Activated naive CD8-positive, alpha-beta T cell treated with anti-CD3 and anti-CD28 coated beads, Interleukin-2, amount 50 U/mL, for 24 hours (primary cell): ENCODE data around the gene ARSB.

Experiments
- ATAC-seq: fragments of 150-1000 bp; cut with Tn5 transposase; one replicate; pipeline ENCODE4 v1.10.0; 2021
- DNase-seq: peaks from one replicate; pipeline ENCODE4 v3.0.0; 2021
- H3K27ac Mint-ChIP-seq: one replicate; pipeline ENCODE4 v1.8.0; 2021; ENCODE audit warnings: mild to moderate bottlenecking, mixed read lengths
- H3K27me3 Mint-ChIP-seq: one replicate; pipeline ENCODE4 v1.8.0; 2021; ENCODE audit warnings: mixed read lengths
- H3K36me3 Mint-ChIP-seq: one replicate; pipeline ENCODE4 v1.8.0; 2021; ENCODE audit warnings: low read depth, mixed read lengths
- H3K4me1 Mint-ChIP-seq: one replicate; pipeline ENCODE4 v1.8.0; 2021; ENCODE audit warnings: mixed read lengths
- H3K4me3 Mint-ChIP-seq: one replicate; pipeline ENCODE4 v1.8.0; 2021; ENCODE audit warnings: mild to moderate bottlenecking, moderate library complexity, mixed read lengths
- H3K9me3 Mint-ChIP-seq: one replicate; pipeline ENCODE4 v1.8.0; 2021; ENCODE audit warnings: mixed read lengths

ARSB gene

DNA sequence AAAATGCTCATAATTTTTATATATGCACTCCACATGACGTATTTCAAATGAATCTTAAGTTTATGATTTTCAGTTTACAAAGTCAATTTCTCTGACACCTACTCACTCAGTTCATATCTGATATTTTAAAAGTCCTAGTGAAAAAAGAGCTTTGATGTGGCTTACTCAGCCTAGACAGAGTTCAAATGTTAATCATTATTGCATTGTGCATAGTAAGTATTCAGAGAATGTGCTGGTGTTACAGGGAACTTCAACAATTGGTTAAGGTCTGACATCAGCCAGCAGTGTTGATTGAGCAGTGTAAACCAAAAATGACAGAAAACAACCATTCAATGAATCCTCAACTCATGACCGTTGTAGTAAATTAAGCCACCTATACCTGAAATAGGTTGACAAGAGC is 189.4 kb downstream of the ARSB start:
- Mint-ChIP-seq H3K36me3 (peaks cover 2% of the 10 kb centered on the region), H3K9me3 (peaks cover 3% of the 10 kb centered on the region), H3K4me1 (peaks cover 13% of the 10 kb centered on the region), H3K27ac (no peak overlapping the region), H3K27me3 (no peaks in the 10 kb centered on the region), H3K4me3 (no peak overlapping the region)
- DNase-seq: no peak
- ATAC-seq: peak; percentile 65

GRCh38 chr5:78794693-78795215 is 190.4 kb downstream of the ARSB start:
- no peak for DNase-seq
- no peak for ATAC-seq
- Mint-ChIP-seq H3K36me3 (no peaks in the 10 kb centered on the region), H3K4me1 (peaks cover 13% of the 10 kb centered on the region), H3K9me3 (no peaks in the 10 kb centered on the region), H3K27me3 (no peaks in the 10 kb centered on the region), H3K4me3 (no peak overlapping the region), H3K27ac (no peak overlapping the region)

GRCh38 chr5:78793907-78794662 is 191.0 kb downstream of the ARSB start:
- H3K9me3 Mint-ChIP-seq: no peaks in the 10 kb centered on the region
- no peak overlapping the region for H3K27ac Mint-ChIP-seq

DNA sequence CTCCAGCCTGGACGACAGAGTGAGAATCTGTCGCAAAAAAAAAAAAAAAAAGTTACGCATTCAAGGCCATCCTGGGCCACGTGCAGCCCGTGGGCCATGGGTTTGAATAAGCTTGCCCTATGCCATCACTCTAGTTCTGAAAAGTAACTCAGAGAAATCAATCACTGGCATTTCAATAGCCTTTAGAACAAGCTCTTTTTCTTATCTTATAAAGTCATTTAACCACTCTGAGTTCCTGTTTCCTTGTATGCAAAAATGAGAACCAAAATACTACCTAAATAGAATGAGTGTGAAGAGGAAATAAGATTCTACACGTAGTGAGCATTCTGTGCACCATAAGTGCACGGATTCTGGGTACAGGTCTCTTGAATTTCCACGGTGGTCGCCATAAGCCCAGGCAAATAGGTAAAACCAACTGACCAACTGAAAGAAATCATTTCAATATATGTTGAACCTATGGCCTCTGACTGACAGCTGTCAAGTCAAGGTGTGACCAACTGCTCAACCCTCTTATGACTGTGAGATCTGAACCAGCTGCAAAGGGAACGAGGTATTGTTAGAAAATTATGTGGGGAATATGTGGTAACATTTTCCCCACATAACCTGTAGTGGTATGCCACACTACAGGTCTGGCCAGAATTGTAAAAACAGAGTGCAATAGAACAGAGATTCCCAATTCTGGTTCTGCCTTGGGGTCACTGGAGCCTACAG is 192.6 kb downstream of the ARSB start:
- Mint-ChIP-seq H3K27me3 (no peaks in the 10 kb centered on the region), H3K27ac (no peak overlapping the region), H3K9me3 (no peaks in the 10 kb centered on the region), H3K4me3 (no peak overlapping the region), H3K36me3 (peaks cover 4% of the 10 kb centered on the region), H3K4me1 (peaks cover 13% of the 10 kb centered on the region)
- no peak for DNase-seq
- no peak for ATAC-seq

More at GRCh38 chr5:78793907-78794662, 191.0 kb downstream of the ARSB start:
- Mint-ChIP-seq H3K4me1 (peaks cover 13% of the 10 kb centered on the region), H3K27me3 (no peaks in the 10 kb centered on the region), H3K4me3 (no peak overlapping the region), H3K36me3 (no peaks in the 10 kb centered on the region)
- no peak for ATAC-seq
- no peak for DNase-seq

GRCh38 chr5:78791501-78792100 is 193.5 kb downstream of the ARSB start:
- Mint-ChIP-seq H3K9me3 (no peaks in the 10 kb centered on the region), H3K4me3 (no peak overlapping the region), H3K27ac (no peak overlapping the region), H3K36me3 (peaks cover 4% of the 10 kb centered on the region), H3K27me3 (no peaks in the 10 kb centered on the region), H3K4me1 (peaks cover 10% of the 10 kb centered on the region)
- ATAC-seq: no peak
- no peak for DNase-seq

- DNase-seq (no peak), ATAC-seq (no peak)
- peaks cover 4% of the 10 kb centered on the region for H3K4me1 Mint-ChIP-seq
- peaks cover 8% of the 10 kb centered on the region for H3K9me3 Mint-ChIP-seq
- H3K4me3 Mint-ChIP-seq: no peak overlapping the region
- H3K36me3 Mint-ChIP-seq: peaks cover 11% of the 10 kb centered on the region
- no peak overlapping the region for H3K27ac Mint-ChIP-seq
- no peaks in the 10 kb centered on the region for H3K27me3 Mint-ChIP-seq
Measured at GRCh38 chr5:78787783-78788182, 197.3 kb downstream of the ARSB start.

- H3K27me3 Mint-ChIP-seq: no peaks in the 10 kb centered on the region
- no peak overlapping the region for H3K4me3 Mint-ChIP-seq
- no peaks in the 10 kb centered on the region for H3K4me1 Mint-ChIP-seq
- no peak for ATAC-seq
- no peak overlapping the region for H3K27ac Mint-ChIP-seq
- no peak for DNase-seq
- H3K36me3 Mint-ChIP-seq: peaks cover 21% of the 10 kb centered on the region
- H3K9me3 Mint-ChIP-seq: peaks cover 8% of the 10 kb centered on the region
Measured at GRCh38 chr5:78785454-78785853, 199.7 kb downstream of the ARSB start.

- no peaks in the 10 kb centered on the region for H3K4me1 Mint-ChIP-seq
- no peak for ATAC-seq
- peaks cover 8% of the 10 kb centered on the region for H3K9me3 Mint-ChIP-seq
- no peak overlapping the region for H3K4me3 Mint-ChIP-seq
- DNase-seq: no peak
- H3K36me3 Mint-ChIP-seq: peaks cover 32% of the 10 kb centered on the region
- no peaks in the 10 kb centered on the region for H3K27me3 Mint-ChIP-seq
- H3K27ac Mint-ChIP-seq: no peak overlapping the region
Measured at GRCh38 chr5:78783434-78784130, 201.5 kb downstream of the ARSB start.

DNA sequence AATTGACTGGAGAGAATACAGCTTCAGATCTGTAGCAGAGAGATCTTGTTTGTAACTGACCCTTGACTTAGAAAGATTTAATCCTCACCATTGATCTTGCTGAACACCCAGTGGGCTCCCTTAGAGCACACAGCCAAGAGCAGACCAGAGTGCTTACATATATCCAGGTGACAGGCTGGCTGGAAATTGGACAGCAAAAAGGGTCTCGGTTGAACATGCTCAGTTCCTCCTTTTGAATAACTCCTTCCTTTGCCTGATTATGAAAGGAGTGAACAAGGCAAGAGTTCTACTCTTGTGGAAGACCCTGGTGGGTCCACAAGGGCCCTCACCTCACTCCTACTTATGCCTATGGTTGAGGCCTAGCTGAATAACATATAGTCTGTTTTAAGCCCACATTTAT is 202.4 kb downstream of the ARSB start:
- no peaks in the 10 kb centered on the region for H3K4me1 Mint-ChIP-seq
- no peak for DNase-seq
- peaks cover 31% of the 10 kb centered on the region for H3K36me3 Mint-ChIP-seq
- peaks cover 8% of the 10 kb centered on the region for H3K9me3 Mint-ChIP-seq
- no peak overlapping the region for H3K27ac Mint-ChIP-seq
- no peak for ATAC-seq
- H3K27me3 Mint-ChIP-seq: no peaks in the 10 kb centered on the region
- no peak overlapping the region for H3K4me3 Mint-ChIP-seq

DNA sequence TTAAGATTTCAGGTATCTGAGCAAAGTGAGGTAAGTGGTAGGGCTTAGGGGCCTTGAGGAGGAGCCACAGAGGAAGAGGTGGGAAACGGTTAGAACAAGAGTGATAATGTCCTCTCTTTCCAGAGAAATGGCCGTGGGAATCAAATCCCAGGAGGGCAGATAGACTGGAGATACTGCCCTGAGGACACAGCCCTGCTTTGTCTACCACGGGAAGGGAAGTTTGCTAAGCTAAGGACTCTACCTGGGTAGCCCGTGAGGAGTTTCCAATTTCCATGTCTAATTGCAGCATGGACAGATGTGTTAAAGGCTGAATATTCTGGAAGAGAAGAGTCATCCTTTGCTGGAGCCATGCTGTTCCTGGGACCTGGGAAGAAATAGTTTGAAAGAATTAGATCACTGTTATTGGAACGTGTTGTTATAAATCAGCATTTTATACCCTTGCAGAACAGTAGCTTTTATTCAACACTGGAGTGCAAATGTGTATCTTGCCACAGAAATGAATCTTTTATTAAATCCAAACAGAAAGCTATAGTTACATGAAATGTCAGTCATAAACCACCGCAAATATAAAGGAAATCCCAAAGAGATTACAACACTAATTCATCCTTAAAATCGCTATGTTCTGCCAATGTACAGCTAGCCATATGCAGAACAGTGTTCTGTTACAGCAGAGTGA is 203.4 kb downstream of the ARSB start:
- ATAC-seq: no peak
- H3K4me3 Mint-ChIP-seq: no peak overlapping the region
- H3K4me1 Mint-ChIP-seq: no peaks in the 10 kb centered on the region
- no peaks in the 10 kb centered on the region for H3K27me3 Mint-ChIP-seq
- H3K9me3 Mint-ChIP-seq: peaks cover 8% of the 10 kb centered on the region
- DNase-seq: no peak
- peaks cover 28% of the 10 kb centered on the region for H3K36me3 Mint-ChIP-seq
- H3K27ac Mint-ChIP-seq: no peak overlapping the region

DNA sequence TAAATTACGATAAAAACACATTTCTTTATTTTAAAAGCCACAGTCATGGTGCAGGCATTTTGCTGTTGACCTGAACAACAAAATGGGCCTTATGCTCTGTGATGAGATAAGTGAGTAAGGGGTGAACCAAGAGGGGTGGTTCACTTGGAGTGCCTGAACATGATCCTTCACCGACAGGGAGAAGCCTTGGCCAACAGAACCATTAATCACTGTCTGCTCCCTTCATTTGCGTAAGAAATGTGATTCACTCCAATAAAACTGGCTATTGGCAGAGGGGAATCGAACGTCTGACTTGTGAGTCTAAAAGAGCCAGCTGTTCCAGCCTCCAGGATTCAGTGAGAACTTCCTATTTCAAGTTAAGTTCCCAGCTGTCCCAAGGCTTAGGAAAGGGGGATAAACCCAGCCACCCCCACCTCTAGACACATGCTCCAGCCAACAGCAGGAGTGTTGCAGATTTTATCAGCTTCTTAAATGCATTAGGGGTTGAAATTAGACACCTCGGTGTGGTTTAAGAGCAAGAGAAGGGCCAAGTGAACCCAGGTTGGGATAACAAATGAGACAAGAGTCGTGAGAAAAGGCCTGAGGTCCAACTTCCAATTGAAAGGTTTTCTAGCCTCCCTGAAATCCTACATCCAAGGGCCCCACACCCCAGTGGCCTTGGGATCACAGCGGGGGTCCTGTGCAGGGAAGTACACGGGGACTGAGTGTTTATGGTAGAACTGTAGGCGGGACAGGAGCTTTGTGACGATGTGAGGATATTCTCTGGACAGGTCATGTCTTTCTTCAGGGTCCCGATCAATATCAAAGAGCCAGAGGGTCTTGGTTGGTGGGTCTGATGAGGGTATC is 205.1 kb downstream of the ARSB start:
- Mint-ChIP-seq H3K9me3 (no peaks in the 10 kb centered on the region), H3K27me3 (no peaks in the 10 kb centered on the region), H3K4me3 (no peak overlapping the region), H3K36me3 (peaks cover 23% of the 10 kb centered on the region), H3K4me1 (peaks cover 7% of the 10 kb centered on the region), H3K27ac (no peak overlapping the region)
- DNase-seq: no peak
- no peak for ATAC-seq

DNA sequence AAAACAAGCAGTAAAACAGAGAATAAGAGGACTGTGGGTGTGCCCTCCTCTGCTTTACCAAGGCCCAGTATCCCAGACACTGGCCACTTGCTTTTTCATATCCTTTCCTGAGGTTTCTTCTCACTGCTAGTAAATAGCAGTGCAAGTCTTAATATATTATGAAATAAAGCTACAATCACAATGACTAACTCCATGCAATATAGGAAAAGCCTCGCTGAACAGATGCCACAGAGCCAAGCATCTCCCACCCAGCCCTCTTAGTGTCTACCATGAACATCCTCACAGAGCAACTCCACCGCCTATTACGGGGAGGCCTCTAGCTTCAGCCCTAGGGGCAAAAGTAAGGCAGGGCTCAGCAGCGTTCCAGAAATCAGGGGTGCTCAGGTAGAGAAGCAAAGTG is 205.8 kb downstream of the ARSB start:
- H3K36me3 Mint-ChIP-seq: peaks cover 21% of the 10 kb centered on the region
- peaks cover 7% of the 10 kb centered on the region for H3K4me1 Mint-ChIP-seq
- H3K4me3 Mint-ChIP-seq: no peak overlapping the region
- DNase-seq (no peak), ATAC-seq (no peak)
- H3K27ac Mint-ChIP-seq: no peak overlapping the region
- H3K27me3 Mint-ChIP-seq: no peaks in the 10 kb centered on the region
- no peaks in the 10 kb centered on the region for H3K9me3 Mint-ChIP-seq

GRCh38 chr5:78778538-78778937 is 206.6 kb downstream of the ARSB start:
- no peak overlapping the region for H3K27ac Mint-ChIP-seq

More at GRCh38 chr5:78778538-78778937, 206.6 kb downstream of the ARSB start:
- DNase-seq (no peak), ATAC-seq (no peak)
- Mint-ChIP-seq H3K4me3 (no peak overlapping the region), H3K36me3 (peaks cover 20% of the 10 kb centered on the region), H3K27me3 (no peaks in the 10 kb centered on the region), H3K4me1 (peaks cover 7% of the 10 kb centered on the region), H3K9me3 (no peaks in the 10 kb centered on the region)
